Renal cortex interstitium (tissue), 15 donors: ENCODE results near the gene UQCRC2. TPM values are rescaled to one million over a fixed set of nuclear protein-coding genes. Genes with fewer than 3 reads are reported as not detected.
"Not testable (repeated sequence)": the region's sequence is repeated elsewhere in the genome, so short reads cannot be mapped to it uniquely, and the experiment has no call there.

Experiments used
- DNase-seq, 11 donors: peaks; one replicate each; pipeline ENCODE4 v3.0.0-alpha.2; 2013; ENCODE audit warnings: low read depth in 9 of 11, low spot score in 4 of 11; ENCODE audit errors: extremely low read depth in 1 of 11
- long read RNA-seq, 16 experiments: transcript quantifications; one replicate each; lab custom pipeline, GENCODE V29; 2026
- polyA plus RNA-seq, 3 donors: library from polyadenylated mRNA; unstranded; fragments of 120-200 nt; gene quantifications; one replicate each; pipeline ENCODE4 v1.2.1, GENCODE V29; 2013; ENCODE audit not compliant: insufficient read length in 3 of 3

The UQCRC2 gene
- polyA plus RNA-seq, result 100 to 1,000 TPM; 286 to 329 (median 329) TPM
- long read RNA-seq, donor 1, transcript UQCRC2-201 (14 exons, 2,615 nt), result major isoform, 66 of 95 reads
- long read RNA-seq, donor 1, transcript UQCRC2-203 (2 exons, 699 nt), result minor isoform, 13 of 95 reads
- long read RNA-seq, donor 1, partial matches to known transcripts, result 16 of 95 reads
- long read RNA-seq, donor 1, other reads (novel, unspliced or antisense), result 0 of 95 reads
- long read RNA-seq, donor 2, transcript UQCRC2-203 (2 exons, 699 nt), result minor isoform, 10 of 67 reads
- long read RNA-seq, donor 2, transcript UQCRC2-201 (14 exons, 2,615 nt), result major isoform, 36 of 67 reads
- long read RNA-seq, donor 2, partial matches to known transcripts, result 21 of 67 reads
- long read RNA-seq, donor 2, other reads (novel, unspliced or antisense), result 0 of 67 reads
- long read RNA-seq, donor 3, transcript UQCRC2-201 (14 exons, 2,615 nt), result major isoform, 92 of 140 reads
- long read RNA-seq, donor 3, transcript UQCRC2-203 (2 exons, 699 nt), result minor isoform, 17 of 140 reads
- long read RNA-seq, donor 3, partial matches to known transcripts, result 27 of 140 reads
- long read RNA-seq, donor 3, other reads (novel, unspliced or antisense), result 0 of 140 reads
- long read RNA-seq, donor 4, transcript UQCRC2-201 (14 exons, 2,615 nt), result major isoform, 52 of 76 reads
- long read RNA-seq, donor 4, transcript UQCRC2-203 (2 exons, 699 nt), result minor isoform, 18 of 76 reads
- long read RNA-seq, donor 4, partial matches to known transcripts, result 5 of 76 reads
- long read RNA-seq, donor 4, other reads (novel, unspliced or antisense), result 0 of 76 reads
- long read RNA-seq, donor 5, result 0 reads
- long read RNA-seq, donor 6, transcript UQCRC2-203 (2 exons, 699 nt), result minor isoform, 21 of 99 reads
- long read RNA-seq, donor 6, transcript UQCRC2-201 (14 exons, 2,615 nt), result major isoform, 55 of 99 reads
- long read RNA-seq, donor 6, partial matches to known transcripts, result 23 of 99 reads
- long read RNA-seq, donor 6, other reads (novel, unspliced or antisense), result 0 of 99 reads
- long read RNA-seq, donor 7, transcript UQCRC2-203 (2 exons, 699 nt), result minor isoform, 25 of 127 reads
- long read RNA-seq, donor 7, transcript UQCRC2-201 (14 exons, 2,615 nt), result major isoform, 69 of 127 reads
- long read RNA-seq, donor 7, partial matches to known transcripts, result 27 of 127 reads
- long read RNA-seq, donor 7, other reads (novel, unspliced or antisense), result 6 of 127 reads
- long read RNA-seq, donor 8, result 0 reads
- long read RNA-seq, donor 9, transcript UQCRC2-201 (14 exons, 2,615 nt), result major isoform, 70 of 85 reads
- long read RNA-seq, donor 9, transcript UQCRC2-203 (2 exons, 699 nt), result minor isoform, 9 of 85 reads
- long read RNA-seq, donor 9, partial matches to known transcripts, result 6 of 85 reads
- long read RNA-seq, donor 9, other reads (novel, unspliced or antisense), result 0 of 85 reads
- long read RNA-seq, donor 10, transcript UQCRC2-203 (2 exons, 699 nt), result minor isoform, 22 of 107 reads
- long read RNA-seq, donor 10, transcript UQCRC2-201 (14 exons, 2,615 nt), result major isoform, 58 of 107 reads
- long read RNA-seq, donor 10, partial matches to known transcripts, result 26 of 107 reads
- long read RNA-seq, donor 10, other reads (novel, unspliced or antisense), result 0 of 107 reads
- long read RNA-seq, donor 11, transcript UQCRC2-201 (14 exons, 2,615 nt), result major isoform, 51 of 54 reads
- long read RNA-seq, donor 11, partial matches to known transcripts, result 0 of 54 reads
- long read RNA-seq, donor 11, other reads (novel, unspliced or antisense), result 0 of 54 reads
- long read RNA-seq, donor 12, transcript UQCRC2-203 (2 exons, 699 nt), result minor isoform, 9 of 56 reads
- long read RNA-seq, donor 12, transcript UQCRC2-201 (14 exons, 2,615 nt), result major isoform, 31 of 56 reads
- long read RNA-seq, donor 12, partial matches to known transcripts, result 16 of 56 reads
- long read RNA-seq, donor 12, other reads (novel, unspliced or antisense), result 0 of 56 reads
- long read RNA-seq, donor 13, result 0 reads
- long read RNA-seq, donor 14, transcript UQCRC2-203 (2 exons, 699 nt), result minor isoform, 10 of 74 reads
- long read RNA-seq, donor 14, transcript UQCRC2-201 (14 exons, 2,615 nt), result major isoform, 53 of 74 reads
- long read RNA-seq, donor 14, partial matches to known transcripts, result 11 of 74 reads
- long read RNA-seq, donor 14, other reads (novel, unspliced or antisense), result 0 of 74 reads
- long read RNA-seq, donor 15, transcript UQCRC2-201 (14 exons, 2,615 nt), result major isoform, 30 of 42 reads
- long read RNA-seq, donor 15, transcript UQCRC2-203 (2 exons, 699 nt), result minor isoform, 6 of 42 reads
- long read RNA-seq, donor 15, partial matches to known transcripts, result 6 of 42 reads
- long read RNA-seq, donor 15, other reads (novel, unspliced or antisense), result 0 of 42 reads
- long read RNA-seq, donor 16, transcript UQCRC2-201 (14 exons, 2,615 nt), result major isoform, 137 of 226 reads
- long read RNA-seq, donor 16, transcript UQCRC2-203 (2 exons, 699 nt), result minor isoform, 23 of 226 reads
- long read RNA-seq, donor 16, partial matches to known transcripts, result 61 of 226 reads
- long read RNA-seq, donor 16, other reads (novel, unspliced or antisense), result 0 of 226 reads

GRCh38 chr16:21952793-21953540 lies at the start of gene UQCRC2:
Gene UQCRC2 (plus strand): TSS chr16:21953361. CDS start chr16:21953424, 63 bp downstream.
- peak; percentile 81 to 96 (median 90) for DNase-seq

DNA sequence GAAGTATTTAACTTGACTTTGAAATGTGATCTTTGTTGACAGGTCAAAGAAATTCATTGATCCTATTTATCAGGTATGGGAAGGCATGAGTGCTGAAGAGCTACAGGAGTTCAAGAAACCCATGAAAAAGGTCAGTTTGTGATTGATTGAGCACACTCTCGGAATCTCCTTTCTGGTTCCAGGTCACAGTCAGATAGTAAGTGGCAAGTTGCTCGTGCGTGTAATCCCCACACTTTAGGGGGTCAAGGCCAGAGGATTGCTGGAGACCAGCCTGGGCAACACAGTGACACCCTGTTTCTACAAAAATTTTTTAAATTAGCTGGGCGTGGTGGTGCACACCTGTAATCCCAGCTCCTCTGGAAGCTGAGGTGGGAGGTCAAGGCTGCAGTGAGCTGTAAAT lies 20.5 kb upstream of the UQCRC2 start:
- DNase-seq, result not testable (repeated sequence)

GRCh38 chr16:21933316-21933715 lies 19.8 kb upstream of the UQCRC2 start:
- not testable (repeated sequence) for DNase-seq

GRCh38 chr16:21933790-21934189 lies 19.4 kb upstream of the UQCRC2 start:
- DNase-seq, result not testable (repeated sequence)

DNA sequence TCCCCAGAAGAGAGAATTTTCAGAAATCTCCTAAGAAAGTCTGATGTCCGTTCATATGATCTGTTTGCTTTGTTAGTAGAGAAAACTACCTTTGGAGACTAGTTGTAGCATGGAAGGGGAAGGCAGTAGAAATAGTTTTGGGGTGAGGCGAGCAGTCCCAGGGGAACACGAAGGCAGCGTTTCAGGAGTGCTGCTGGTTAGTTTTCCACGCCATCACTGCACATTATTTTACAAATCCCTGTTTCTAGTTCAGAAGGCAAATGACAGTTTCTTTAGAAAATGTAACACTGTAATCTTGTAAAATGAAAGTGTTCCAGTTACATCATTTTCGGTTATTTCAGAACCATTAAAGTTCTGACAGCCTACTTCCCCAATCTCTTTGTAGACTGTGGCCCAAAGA lies 16.9 kb upstream of the UQCRC2 start:
- not testable (repeated sequence) for DNase-seq

- DNase-seq, result no peak
These were observed 15.8 kb upstream of the UQCRC2 start for GRCh38 chr16:21937336-21937829.

DNA sequence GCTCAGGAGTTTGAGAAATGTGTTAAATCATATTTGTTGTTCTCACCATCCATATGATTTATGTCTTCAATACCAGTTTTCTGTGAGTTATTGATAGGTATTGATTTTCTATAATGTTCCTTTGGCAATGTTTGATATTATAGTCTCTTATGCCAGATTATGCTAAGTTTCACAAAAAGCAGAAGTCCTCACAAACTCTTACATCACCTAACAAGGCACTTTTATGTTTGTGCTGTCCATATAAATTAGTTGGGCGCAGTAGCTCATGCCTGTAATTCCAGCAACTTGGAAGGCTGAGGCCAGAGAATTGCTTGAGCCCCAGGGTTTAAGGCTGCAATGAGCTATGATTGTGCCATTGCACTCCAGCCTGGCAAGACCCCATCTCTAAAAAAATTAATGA lies 12.6 kb upstream of the UQCRC2 start:
- DNase-seq, result no peak

GRCh38 chr16:21943571-21943970 lies 9.6 kb upstream of the UQCRC2 start:
- DNase-seq, result no peak

GRCh38 chr16:21946889-21947635 lies 6.1 kb upstream of the UQCRC2 start:
- no peak for DNase-seq

- no peak for DNase-seq
These were observed 3.4 kb upstream of the UQCRC2 start for GRCh38 chr16:21949713-21950260.

GRCh38 chr16:21950782-21951521 lies 2.2 kb upstream of the UQCRC2 start:
- DNase-seq, result peak in 4 of 11 donors; percentile 7 to 14 (median 8)

DNA sequence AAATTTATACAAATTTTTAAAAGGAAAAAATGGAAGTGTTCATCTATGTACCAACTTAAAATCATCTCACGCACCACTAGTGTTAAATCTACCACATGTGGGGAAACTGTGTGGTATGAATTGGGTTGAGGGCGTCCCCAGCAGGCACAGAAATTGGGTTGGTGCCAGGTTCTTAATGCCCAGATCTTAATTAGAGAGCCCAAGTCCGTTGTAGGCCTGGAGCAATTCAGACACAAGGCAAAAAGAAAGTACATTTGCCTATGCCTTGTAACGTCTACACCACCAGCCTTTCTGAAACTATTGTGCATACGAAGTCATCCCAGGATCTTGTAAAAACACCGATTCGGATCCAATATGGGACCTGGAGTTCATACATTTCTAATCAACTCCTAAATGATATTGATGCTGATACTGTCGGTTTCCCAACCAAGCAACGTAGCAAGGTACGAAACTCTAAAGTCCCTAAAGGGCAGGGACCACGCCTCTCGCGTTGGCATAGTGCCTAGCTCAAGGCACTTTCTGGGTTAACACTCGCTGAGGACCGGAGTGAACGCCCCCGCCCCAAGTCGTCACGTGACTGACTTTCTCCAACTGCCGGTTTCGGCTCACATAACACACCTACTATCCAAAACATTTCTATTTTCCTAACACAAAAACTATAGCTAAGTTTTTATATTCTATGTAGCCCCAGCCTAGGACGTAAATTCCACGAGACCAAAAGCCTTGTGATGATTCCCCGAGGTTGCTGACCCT lies 945 bp upstream of the UQCRC2 start:
- peak in 10 of 11 donors; percentile 13 to 62 (median 48) for DNase-seq

- peak in 1 of 11 donors; percentile 9 for DNase-seq
These were observed 361 bp downstream of the UQCRC2 start for GRCh38 chr16:21953541-21953902.
